ENCODE results near the gene COL6A1. TPM values are rescaled to one million over a fixed set of nuclear protein-coding genes. Genes with fewer than 3 reads are reported as not detected.

The COL6A1 gene
- polyA plus RNA-seq, 1 experiment, result 493 TPM

- ChIA-PET POLR2A (no interaction called here), CTCF (no interaction called here)
- Histone ChIP-seq H3K27ac (ENCODE audit: low read depth, low read length) (no peak overlapping the region), H3K9me3 (ENCODE audit: control insufficient read depth, insufficient read depth, low read length) (peaks cover 8% of the 10 kb centered on the region; the same call in 1 of the 2 replicates), H3K27me3 (ENCODE audit: control insufficient read depth, insufficient read depth, low read length) (no peaks in the 10 kb centered on the region), H3K4me3 (ENCODE audit: low read depth, low read length) (no peak overlapping the region)
- DNase-seq (ENCODE audit: low read depth, low spot score), result no peak
- TF ChIP-seq CTCF (IDR thresholded peaks at IDR 0.05; ENCODE audit: low read depth, low read length), result no peak
Observed at GRCh38 chr21:46018615-46019014, 37.0 kb downstream of the COL6A1 start.

- H3K4me3 ChIP-seq (ENCODE audit: low read depth, low read length), result no peak overlapping the region
- H3K27ac ChIP-seq (ENCODE audit: low read depth, low read length), result no peak overlapping the region
- CTCF ChIA-PET, result interaction anchor here (1.0 kb wide), 1 partner anchor 47 kb away, joined by 3 read pairs; no protein-coding TSS in a partner anchor
- H3K27me3 ChIP-seq (ENCODE audit: control insufficient read depth, insufficient read depth, low read length), result no peaks in the 10 kb centered on the region
- POLR2A ChIA-PET, result interaction anchor here (0.9 kb wide), 1 partner anchor 72 kb away, joined by 3 read pairs; no protein-coding TSS in a partner anchor
- DNase-seq (ENCODE audit: low read depth, low spot score), result no peak
- no peak for TF ChIP-seq CTCF (IDR thresholded peaks at IDR 0.05; ENCODE audit: low read depth, low read length)
- H3K9me3 ChIP-seq (ENCODE audit: control insufficient read depth, insufficient read depth, low read length), result peaks cover 8% of the 10 kb centered on the region; the same call in 1 of the 2 replicates
Observed at GRCh38 chr21:46020581-46020980, 39.0 kb downstream of the COL6A1 start.

- ChIA-PET CTCF (interaction anchor here (1.0 to 1.4 kb wide), 2 partner anchors 48 to 121 kb away, joined by 3 to 5 read pairs; no protein-coding TSS in a partner anchor), POLR2A (interaction anchor here (1.1 kb wide), 1 partner anchor 18 kb away, joined by 6 read pairs; no protein-coding TSS in a partner anchor)
- Histone ChIP-seq H3K4me3 (ENCODE audit: low read depth, low read length) (no peak overlapping the region), H3K27ac (ENCODE audit: low read depth, low read length) (no peak overlapping the region), H3K27me3 (ENCODE audit: control insufficient read depth, insufficient read depth, low read length) (no peaks in the 10 kb centered on the region), H3K9me3 (ENCODE audit: control insufficient read depth, insufficient read depth, low read length) (peaks cover 8% of the 10 kb centered on the region; the same call in 1 of the 2 replicates)
- no peak for TF ChIP-seq CTCF (IDR thresholded peaks at IDR 0.05; ENCODE audit: low read depth, low read length)
- no peak for DNase-seq (ENCODE audit: low read depth, low spot score)
Observed at GRCh38 chr21:46021398-46021797, 39.8 kb downstream of the COL6A1 start.

DNA sequence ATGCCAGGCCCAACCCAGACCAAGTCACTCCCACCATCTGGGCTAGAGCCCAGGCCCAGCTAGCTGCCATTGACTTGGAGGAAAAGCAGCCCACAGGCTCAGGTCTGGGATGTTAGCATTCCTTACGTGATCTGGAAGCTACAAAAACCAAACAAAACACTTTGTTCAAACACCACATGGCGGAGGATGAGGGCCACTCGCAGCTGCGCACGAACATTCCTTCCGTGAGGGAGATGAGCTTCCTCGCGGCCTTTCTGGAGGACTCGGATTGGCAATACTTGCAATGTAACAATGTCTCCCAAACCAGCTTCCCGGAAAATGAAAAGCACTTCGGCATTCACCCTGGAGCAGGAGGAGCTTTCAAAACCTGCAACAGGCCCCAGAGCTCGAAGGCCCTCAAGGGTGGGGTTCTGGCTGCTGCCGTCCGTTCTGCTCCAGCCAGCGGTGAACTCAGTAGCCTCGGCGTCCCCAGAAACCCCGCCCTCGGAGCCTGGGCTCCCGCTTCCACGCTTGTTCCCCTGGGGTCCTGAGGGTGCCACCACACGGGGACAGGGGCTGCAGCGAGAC lies 40.5 kb downstream of the COL6A1 start:
- no peak overlapping the region for H3K4me3 ChIP-seq (ENCODE audit: low read depth, low read length)
- no peak for TF ChIP-seq CTCF (IDR thresholded peaks at IDR 0.05; ENCODE audit: low read depth, low read length)
- ChIA-PET POLR2A (interaction anchor here (1.1 kb wide), 1 partner anchor 18 kb away, joined by 6 read pairs; no protein-coding TSS in a partner anchor), CTCF (interaction anchor here (1.4 kb wide), 1 partner anchor 121 kb away, joined by 5 read pairs; no protein-coding TSS in a partner anchor)
- H3K27ac ChIP-seq (ENCODE audit: low read depth, low read length), result peak overlapping the region; percentile 21
- H3K9me3 ChIP-seq (ENCODE audit: control insufficient read depth, insufficient read depth, low read length), result peaks cover 8% of the 10 kb centered on the region; the same call in 1 of the 2 replicates
- no peaks in the 10 kb centered on the region for H3K27me3 ChIP-seq (ENCODE audit: control insufficient read depth, insufficient read depth, low read length)
- peak; percentile 36 for DNase-seq (ENCODE audit: low read depth, low spot score)

Data from AG04450 (cell line).